ENCODE measurements around the gene SSH2. TPM values are rescaled to one million over a fixed set of nuclear protein-coding genes. Genes with fewer than 3 reads are reported as not detected.

The SSH2 gene
- total RNA-seq, 1 experiment from 2014 or later, result 14.6 TPM

- H3K27me3 Mint-ChIP-seq (ENCODE audit: low read depth), result no peaks in the 10 kb centered on the region; the same call in 1 of the 2 replicates
- DNase-seq, result no peak
- Histone ChIP-seq H3K4me1 (ENCODE audit: insufficient read depth, low read length) (no peaks in the 10 kb centered on the region), H2BK20ac (ENCODE audit: low read depth, low read length, poor library complexity, severe bottlenecking) (no peak overlapping the region), H3K56ac (ENCODE audit: insufficient read length, low read depth, low read length) (no peak overlapping the region), H3K79me1 (ENCODE audit: insufficient read depth, low read depth, low read length, poor library complexity, severe bottlenecking) (no peaks in the 10 kb centered on the region), H2AK5ac (ENCODE audit: insufficient read length, low read length) (no peak overlapping the region), H3K9me3 (ENCODE audit: control insufficient read depth, low read depth, low read length) (no peaks in the 10 kb centered on the region), H3K79me2 (ENCODE audit: insufficient read depth, low read length) (no peaks in the 10 kb centered on the region), H3T11ph (ENCODE audit: low read length) (no peak overlapping the region), H2BK12ac (ENCODE audit: insufficient read length, low read depth, low read length) (no peak overlapping the region), H2BK15ac (ENCODE audit: low read depth, low read length) (no peak overlapping the region), H3K23ac (ENCODE audit: insufficient read length, low read depth, low read length) (no peak overlapping the region), H3K23me2 (ENCODE audit: insufficient read length, low read depth, low read length, poor library complexity, severe bottlenecking) (no peaks in the 10 kb centered on the region), H3K27ac (ENCODE audit: insufficient read length, low read depth, low read length) (no peak overlapping the region), H4K91ac (ENCODE audit: insufficient read length, low read depth, low read length) (no peak overlapping the region), H3K4me2 (ENCODE audit: insufficient read depth, insufficient read length, low read length) (no peak overlapping the region), H3K9ac (ENCODE audit: extremely low read depth, insufficient read length, low read length) (no peak overlapping the region), H3K4ac (ENCODE audit: low read depth, low read length) (no peak overlapping the region), H3K27me3 (ENCODE audit: insufficient read depth, low read length) (no peaks in the 10 kb centered on the region), H2AFZ (ENCODE audit: low read length) (no peak overlapping the region), H4K20me1 (ENCODE audit: control insufficient read depth, insufficient read depth, insufficient read length) (no peaks in the 10 kb centered on the region), H2BK120ac (ENCODE audit: low read depth, low read length, poor library complexity, severe bottlenecking) (no peak overlapping the region), H4K8ac (replicated peaks; ENCODE audit: insufficient read length, low read depth, low read length) (no peak overlapping the region), H3K14ac (ENCODE audit: insufficient read depth, low read length) (no peak overlapping the region), H4K5ac (ENCODE audit: insufficient read length, low read depth, low read length) (no peak overlapping the region), H3K18ac (ENCODE audit: insufficient read length, low read depth, low read length) (no peak overlapping the region), H2BK5ac (ENCODE audit: insufficient read length, low read length) (no peak overlapping the region)
- TF ChIP-seq CTCF (conservative IDR thresholded peaks at IDR 0.05), result no peak
- no peaks in the 10 kb centered on the region for H3K36me3 Mint-ChIP-seq (ENCODE audit: insufficient read depth in 1 of 3, low read depth in 3 of 3)
- no peak overlapping the region for H3K4me3 Mint-ChIP-seq
- no peaks in the 10 kb centered on the region for H3K4me1 Mint-ChIP-seq
- WGBS (ENCODE audit: extremely low coverage, insufficient read length, low lambda C conversion rate), result no CpG with 5 or more reads among the region's 2 CpGs
- peaks cover 0 to 3% of the 10 kb centered on the region in 2 experiments; a peak in 1 of 5 replicates for H3K9me3 Mint-ChIP-seq
- no peak overlapping the region for H3K27ac Mint-ChIP-seq
Observed at GRCh38 chr17:29945281-29945680, 15.3 kb upstream of the SSH2 start.

All from H9 (cell line).